Right cardiac atrium (tissue), 5 donors: ENCODE results near the gene CEP85L. TPM values are rescaled to one million over a fixed set of nuclear protein-coding genes. Genes with fewer than 3 reads are reported as not detected.

Source experiments
- ATAC-seq, 2 donors: fragments of 200-7000 bp; cut with Tn5 transposase; one replicate each; pipeline versions ENCODE4 v1.8.0 to v1.9.1; 2020; ENCODE audit warnings: moderate library complexity in 2 of 2, mild to moderate bottlenecking in 1 of 2
- DNase-seq, 3 donors: peaks; one replicate each; pipeline ENCODE4 v3.0.0-alpha.2; 2020
- H3K27ac ChIP-seq: one replicate; pipeline ENCODE4 v1.5.1; 2013; ENCODE audit warnings: mild to moderate bottlenecking, low read length, control low read depth, moderate library complexity
- H3K27me3 ChIP-seq: one replicate; pipeline ENCODE4 v1.6.1; 2013; ENCODE audit not compliant: control insufficient read depth, insufficient read depth
- H3K4me1 ChIP-seq: one replicate; pipeline ENCODE4 v1.6.1; 2013; ENCODE audit warnings: low read length; ENCODE audit not compliant: control insufficient read depth, insufficient read depth
- H3K4me3 ChIP-seq: one replicate; pipeline ENCODE4 v1.5.1; 2013; ENCODE audit warnings: low read length, control low read depth
- H3K9me3 ChIP-seq: one replicate; pipeline ENCODE4 v1.6.1; 2013; ENCODE audit warnings: low read length; ENCODE audit not compliant: control insufficient read depth
- WGBS: extraction: QIAGEN DNeasy Blood & Tissue Kit; methylation state at CpG from one replicate; pipeline ENCODE4 v1.1.7; 2013; 5-methylcytosine and 5-hydroxymethylcytosine counted together
- intact Hi-C, 4 donors: fragments of 100-400 bp; cut with DNase I; formaldehyde crosslinking; loops; one replicate each; pipeline versions ENCODE4 v1.11.0 to v1.14.0; 2022 to 2023
- polyA plus RNA-seq: library from polyadenylated mRNA; stranded (reverse); fragments of 200-250 nt; gene quantifications from one replicate; pipeline ENCODE4 v1.2.3, GENCODE V29; 2013
- total RNA-seq, 4 donors: library from RNA; stranded (reverse); fragmentation: NEBNext Ultra II Directional; extraction: Animal tissue kit (Norgen Biotek cat#: 25700); gene quantifications; one replicate each; pipeline ENCODE4 v1.2.1, GENCODE V29; 2021
- donor health status: healthy with polysubstance abuse.
- donor health status: DM: no; HTN: yes; CAD: no.
- donor health status: DM: no; HTN: no; CAD: no.
- donor health status: DM: no; HTN: yes; CAD: no; lungs with severe emphysema.
- donor health status: DM: yes; HTN: yes; CAD: no.

The CEP85L gene
- total and polyA plus RNA-seq, 5 donors, result 3.8 to 11.5 (median 7.2) TPM

DNA sequence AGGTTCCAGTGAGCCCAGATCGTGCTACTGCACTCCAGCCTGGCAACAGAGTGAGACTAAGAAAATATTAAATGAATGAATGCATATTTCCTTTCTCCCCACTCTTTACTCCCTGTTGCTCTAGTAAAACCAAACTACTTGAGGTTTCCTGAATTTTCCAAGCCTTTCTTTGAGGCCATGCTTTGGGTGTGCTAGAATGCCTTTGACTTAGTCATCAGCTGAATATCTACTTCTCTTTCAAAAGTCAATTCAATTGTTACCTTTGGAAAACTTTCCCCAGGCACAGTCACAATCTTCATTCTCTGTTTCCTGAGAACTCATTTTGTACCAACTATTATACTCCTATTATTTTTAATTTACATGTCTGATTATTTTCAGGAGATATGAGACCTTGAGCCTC is 27.5 kb upstream of the CEP85L start:
- no peak overlapping the region for H3K4me3 ChIP-seq
- DNase-seq, result no peak
- no peak overlapping the region for H3K27ac ChIP-seq
- intact Hi-C loops, result no loop called here
- H3K27me3 ChIP-seq, result no peaks in the 10 kb centered on the region
- H3K4me1 ChIP-seq, result no peaks in the 10 kb centered on the region
- no peaks in the 10 kb centered on the region for H3K9me3 ChIP-seq
- ATAC-seq, result no peak
- 94% methylated on average over 1 of the region's 1 CpG for WGBS

DNA sequence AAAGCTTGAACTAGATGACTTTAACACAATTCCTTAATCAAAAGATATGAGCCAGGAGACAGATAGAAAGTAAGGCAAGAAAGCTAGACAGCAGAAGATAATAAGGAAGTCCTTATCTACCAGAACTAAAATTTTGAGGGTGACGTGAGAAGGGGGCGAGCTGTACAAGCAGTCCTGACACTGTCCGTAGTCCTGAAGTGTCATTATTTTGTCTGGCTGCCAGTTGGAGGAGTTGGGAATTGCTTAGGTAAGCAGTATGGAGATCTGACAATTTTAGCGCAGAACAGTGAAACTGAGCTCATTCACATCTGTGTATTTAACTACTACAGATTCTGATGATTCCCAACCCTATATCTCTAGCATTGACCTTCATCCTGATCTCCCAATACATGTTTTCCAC is 25.8 kb upstream of the CEP85L start:
- Histone ChIP-seq H3K9me3 (no peaks in the 10 kb centered on the region), H3K4me3 (no peak overlapping the region), H3K27me3 (no peaks in the 10 kb centered on the region), H3K4me1 (no peaks in the 10 kb centered on the region), H3K27ac (no peak overlapping the region)
- intact Hi-C loops, result no loop called here
- ATAC-seq (no peak), DNase-seq (no peak)
- 50% methylated on average over 4 of the region's 4 CpGs for WGBS

DNA sequence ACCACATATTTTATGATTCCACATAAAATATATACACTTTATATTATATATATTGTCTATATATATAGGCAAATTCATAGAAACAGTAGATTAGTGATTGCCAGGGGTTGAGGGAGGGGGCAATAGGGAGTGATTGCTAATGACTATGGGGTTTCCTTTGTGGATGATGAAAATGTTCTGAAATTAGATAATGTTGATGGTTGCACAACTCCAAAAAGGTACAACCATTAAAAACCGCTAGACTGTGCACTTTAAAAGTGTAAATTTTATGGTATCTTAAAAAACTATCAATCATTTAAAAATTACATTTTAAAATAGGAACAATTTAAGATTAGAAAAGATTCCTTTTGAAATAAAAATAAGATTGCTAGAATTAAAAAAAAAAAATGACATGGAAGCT is 23.8 kb upstream of the CEP85L start:
- no peak for DNase-seq
- Histone ChIP-seq H3K27ac (no peak overlapping the region), H3K9me3 (no peaks in the 10 kb centered on the region), H3K4me1 (no peaks in the 10 kb centered on the region), H3K4me3 (no peak overlapping the region), H3K27me3 (no peaks in the 10 kb centered on the region)
- intact Hi-C loops, result no loop called here
- WGBS, result 93% methylated on average over 1 of the region's 1 CpG
- ATAC-seq, result no peak

DNA sequence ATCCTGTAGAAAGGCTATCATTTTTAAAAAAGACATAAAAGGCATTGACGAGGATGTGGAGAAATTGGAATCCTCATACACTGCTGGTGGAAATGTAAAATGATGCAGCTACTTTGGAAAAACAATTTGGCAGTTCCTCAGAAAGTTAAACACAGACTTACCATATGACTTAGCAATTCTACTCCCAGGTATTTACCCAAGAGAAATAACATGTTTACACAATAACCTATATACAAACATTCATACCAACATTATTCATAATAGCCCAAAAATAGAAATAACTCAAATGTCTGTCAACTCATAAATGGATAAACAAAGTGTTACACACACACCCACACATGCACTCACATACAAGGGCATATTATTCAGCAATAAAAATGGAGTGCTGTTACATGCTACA is 23.4 kb upstream of the CEP85L start:
- Histone ChIP-seq H3K4me3 (no peak overlapping the region), H3K9me3 (no peaks in the 10 kb centered on the region), H3K27me3 (no peaks in the 10 kb centered on the region), H3K4me1 (no peaks in the 10 kb centered on the region), H3K27ac (no peak overlapping the region)
- 84% methylated on average over 1 of the region's 1 CpG for WGBS
- ATAC-seq (no peak), DNase-seq (no peak)
- intact Hi-C loops, result no loop called here

DNA sequence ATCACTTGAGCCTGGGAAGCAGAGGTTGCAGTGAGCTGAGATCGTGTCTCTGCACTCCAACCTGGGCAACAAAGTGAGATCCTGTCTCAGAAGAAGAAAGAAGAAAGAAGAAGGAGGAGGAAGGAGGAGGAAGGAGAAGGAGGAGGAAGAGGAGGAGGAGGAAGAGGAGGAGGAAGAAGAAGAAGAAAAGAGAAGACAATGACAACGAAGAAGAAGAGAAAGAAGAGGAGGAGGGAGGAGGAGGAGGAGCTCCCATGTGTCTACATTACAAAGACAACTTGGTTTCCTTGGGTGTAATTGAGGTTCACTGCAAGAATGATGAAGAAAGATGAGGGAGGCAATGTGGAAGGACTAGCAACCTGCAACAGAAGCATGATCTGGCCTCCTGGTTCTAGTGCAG is 21.3 kb upstream of the CEP85L start:
- Histone ChIP-seq H3K9me3 (no peaks in the 10 kb centered on the region), H3K27ac (no peak overlapping the region), H3K27me3 (no peaks in the 10 kb centered on the region), H3K4me1 (no peaks in the 10 kb centered on the region), H3K4me3 (no peak overlapping the region)
- DNase-seq (no peak), ATAC-seq (no peak)
- intact Hi-C loops, result no loop called here
- WGBS, result 73% methylated on average over 2 of the region's 2 CpGs

DNA sequence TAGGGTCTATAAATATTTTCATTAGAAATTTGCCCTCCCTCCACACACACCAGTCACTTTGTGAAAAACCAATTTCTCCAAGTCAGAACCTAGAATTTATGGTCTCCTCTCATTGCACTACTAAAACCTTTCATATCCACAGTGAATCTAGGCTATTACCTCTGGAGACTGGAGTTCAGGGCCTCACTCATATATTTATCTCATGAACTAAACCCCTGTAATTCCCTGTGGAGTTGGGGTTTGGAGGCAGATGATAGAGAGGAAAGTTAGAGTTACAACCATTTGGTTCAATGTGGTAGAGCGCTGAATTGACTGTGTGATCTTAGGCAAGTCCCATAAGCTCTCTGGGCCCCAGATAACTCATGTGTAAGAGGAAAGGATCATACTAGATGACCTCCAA is 18.2 kb upstream of the CEP85L start:
- intact Hi-C loops, result no loop called here
- 98% methylated on average over 1 of the region's 1 CpG for WGBS
- no peak for ATAC-seq

DNA sequence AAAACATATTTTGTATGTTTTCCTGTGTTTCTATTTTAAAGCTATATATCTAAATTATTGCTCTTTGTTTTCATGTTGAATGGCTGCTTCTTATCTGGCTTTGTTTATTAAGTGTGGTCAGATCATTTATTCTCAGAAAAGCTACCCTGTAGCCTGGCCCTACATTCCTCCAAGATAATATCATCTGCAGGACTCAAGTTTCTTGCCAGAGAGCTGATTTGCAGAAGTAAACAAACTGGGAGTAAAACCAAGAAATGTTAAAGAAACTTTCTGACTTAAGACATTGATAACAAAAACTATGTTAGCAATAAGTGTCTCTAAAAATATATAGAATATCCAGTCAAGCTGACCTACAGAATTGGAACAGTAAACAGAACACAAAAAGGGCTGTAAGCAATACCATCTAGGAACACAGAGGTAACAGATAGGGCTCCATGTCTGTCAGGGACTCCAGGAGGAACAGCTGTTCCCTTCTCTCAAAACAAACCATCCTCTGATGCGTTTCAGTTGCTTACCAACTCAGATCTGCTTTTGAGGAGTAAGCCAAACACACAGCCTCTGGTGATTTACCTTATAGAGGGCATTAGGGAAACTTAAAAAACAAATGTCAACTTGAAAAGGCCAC is 17.5 kb upstream of the CEP85L start:
- ATAC-seq (no peak), DNase-seq (no peak)
- Histone ChIP-seq H3K4me3 (no peak overlapping the region), H3K27me3 (no peaks in the 10 kb centered on the region), H3K9me3 (no peaks in the 10 kb centered on the region), H3K4me1 (no peaks in the 10 kb centered on the region), H3K27ac (no peak overlapping the region)
- intact Hi-C loops, result no loop called here
- WGBS, result 40% methylated on average over 1 of the region's 1 CpG

More for the DNA sequence above, 18.2 kb upstream of the CEP85L start:
- Histone ChIP-seq H3K4me3 (no peak overlapping the region), H3K9me3 (no peaks in the 10 kb centered on the region), H3K4me1 (no peaks in the 10 kb centered on the region), H3K27me3 (no peaks in the 10 kb centered on the region), H3K27ac (no peak overlapping the region)
- no peak for DNase-seq

DNA sequence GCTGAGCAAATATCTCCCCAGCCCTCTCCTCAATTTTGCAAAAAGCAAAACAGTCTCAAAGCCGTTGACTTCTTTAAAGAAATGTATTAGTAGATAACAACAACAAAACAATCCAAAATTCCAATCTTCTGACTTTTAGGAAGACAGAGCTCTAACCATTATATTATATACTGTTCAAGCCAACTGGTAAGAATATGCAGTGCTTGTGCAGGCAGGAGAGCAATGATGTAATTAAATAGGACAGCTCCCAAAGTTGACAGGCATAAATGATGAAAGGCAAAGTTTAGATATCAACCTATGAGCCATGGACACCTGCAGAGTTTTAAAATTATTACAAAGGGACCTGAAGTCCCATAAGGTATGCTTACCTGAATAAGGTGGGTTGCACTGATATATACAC is 16.6 kb upstream of the CEP85L start:
- Histone ChIP-seq H3K27me3 (no peaks in the 10 kb centered on the region), H3K9me3 (no peaks in the 10 kb centered on the region), H3K27ac (no peak overlapping the region), H3K4me3 (no peak overlapping the region), H3K4me1 (no peaks in the 10 kb centered on the region)
- 49% methylated on average over 1 of the region's 1 CpG for WGBS
- ATAC-seq, result no peak
- DNase-seq, result no peak
- intact Hi-C loops, result no loop called here

DNA sequence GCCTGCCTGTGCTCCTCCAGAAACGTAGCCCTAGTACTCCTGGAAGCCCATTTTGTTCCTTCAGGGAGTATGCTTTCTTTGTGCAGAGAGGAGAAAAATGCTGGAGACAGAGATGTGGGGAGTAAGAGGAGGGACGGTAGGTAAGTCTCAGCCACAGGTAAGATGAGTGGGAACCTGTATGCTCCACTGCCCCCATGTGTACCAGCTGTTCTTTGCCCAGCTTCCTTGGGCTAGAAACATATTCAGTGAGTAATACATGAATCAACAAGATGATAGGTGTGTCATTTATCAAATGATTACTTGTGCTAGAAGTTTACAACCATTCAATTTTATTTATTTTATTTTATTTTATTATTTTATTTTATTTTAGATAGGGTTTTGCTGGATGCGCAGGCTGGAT is 13.6 kb upstream of the CEP85L start:
- 86% methylated on average over 3 of the region's 3 CpGs for WGBS
- ATAC-seq, result no peak

DNA sequence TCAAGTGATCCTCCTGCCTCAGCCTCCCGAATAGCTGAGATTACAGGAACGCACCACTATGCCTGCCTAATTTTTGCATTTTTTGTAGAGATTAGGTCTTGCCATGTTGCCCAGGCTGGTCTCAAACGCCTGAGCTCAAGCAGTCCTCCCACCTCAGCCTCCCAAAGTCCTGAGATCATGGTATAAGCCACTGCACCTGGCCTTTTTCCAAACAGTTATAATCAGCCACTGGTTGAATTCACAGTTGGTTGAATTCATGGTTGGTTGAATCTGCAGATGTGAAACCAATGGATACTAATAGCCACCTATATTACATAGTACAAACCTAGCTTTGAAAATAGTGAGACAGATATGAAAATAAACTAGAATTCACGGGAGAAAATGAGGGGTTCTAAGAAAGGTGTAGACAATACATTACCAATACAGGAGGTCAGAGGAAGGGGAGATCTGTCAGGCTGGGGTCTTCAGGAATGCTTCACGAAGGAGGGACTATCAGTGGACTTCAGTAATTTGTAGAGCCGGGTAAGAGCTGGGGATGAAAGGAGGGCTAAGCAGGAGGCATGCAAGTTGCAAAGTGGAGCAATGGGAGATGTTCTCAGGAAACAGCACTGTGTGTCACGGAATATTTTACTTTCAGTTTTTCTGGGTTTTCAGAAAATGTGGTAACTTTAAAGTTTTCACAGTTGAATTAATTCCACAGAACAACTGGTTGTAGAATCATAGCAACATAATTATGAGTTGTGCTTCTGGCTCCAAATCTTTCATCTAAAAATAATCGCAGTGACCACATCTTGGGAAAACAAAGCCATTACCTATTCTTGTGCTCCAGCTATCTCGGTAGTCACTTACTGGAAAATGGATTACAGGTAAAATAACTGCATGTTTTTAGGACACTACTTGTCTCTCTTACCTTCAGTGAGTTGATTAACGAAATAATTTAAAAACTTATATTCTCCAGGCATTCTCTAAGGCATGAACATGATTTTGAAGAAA is 12.9 kb upstream of the CEP85L start:
- H3K4me1 ChIP-seq, result no peaks in the 10 kb centered on the region
- intact Hi-C loops, result no loop called here
- DNase-seq, result no peak
- ATAC-seq, result no peak
- no peaks in the 10 kb centered on the region for H3K27me3 ChIP-seq
- H3K27ac ChIP-seq, result no peak overlapping the region
- no peaks in the 10 kb centered on the region for H3K9me3 ChIP-seq
- WGBS, result 80% methylated on average over 10 of the region's 10 CpGs
- H3K4me3 ChIP-seq, result no peak overlapping the region

More for the DNA sequence above, 13.6 kb upstream of the CEP85L start:
- H3K9me3 ChIP-seq, result no peaks in the 10 kb centered on the region
- no peaks in the 10 kb centered on the region for H3K27me3 ChIP-seq
- H3K27ac ChIP-seq, result no peak overlapping the region
- no peaks in the 10 kb centered on the region for H3K4me1 ChIP-seq
- no peak for DNase-seq
- intact Hi-C loops, result no loop called here
- H3K4me3 ChIP-seq, result no peak overlapping the region

DNA sequence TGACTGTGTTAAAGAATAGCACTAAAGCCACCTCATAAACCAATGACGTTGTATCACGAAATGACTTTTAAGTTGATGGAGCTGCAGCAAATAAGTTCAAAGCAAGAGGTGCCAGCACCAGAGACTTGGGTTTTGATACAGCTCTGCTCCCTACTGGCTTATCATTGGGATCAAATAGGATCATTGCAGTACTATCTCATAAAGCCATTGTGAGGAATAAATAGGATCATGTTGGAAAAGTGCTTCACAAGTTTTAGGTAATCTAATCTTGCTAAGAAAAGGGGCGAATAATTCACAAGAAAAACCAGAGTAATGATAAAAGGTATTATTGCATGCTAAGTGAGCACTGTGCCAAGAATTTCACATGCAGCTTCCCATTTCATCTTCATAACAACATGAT is 10.4 kb upstream of the CEP85L start:
- ATAC-seq (no peak), DNase-seq (no peak)
- Histone ChIP-seq H3K27ac (no peak overlapping the region), H3K9me3 (no peaks in the 10 kb centered on the region), H3K27me3 (no peaks in the 10 kb centered on the region), H3K4me3 (no peak overlapping the region), H3K4me1 (no peaks in the 10 kb centered on the region)
- intact Hi-C loops, result no loop called here
- 93% methylated on average over 3 of the region's 3 CpGs for WGBS
